Caki2 (cell line): Measurements from ENCODE around the gene PBX1. TPM values are rescaled to one million over a fixed set of nuclear protein-coding genes. Genes with fewer than 3 reads are reported as not detected.
"Not testable (repeated sequence)": the region's sequence is repeated elsewhere in the genome, so short reads cannot be mapped to it uniquely, and the experiment has no call there.

Experiments used
- DNase-seq: peaks from one replicate; pipeline ENCODE4 v3.0.0-alpha.2; 2015; ENCODE audit warnings: low read depth
- in situ Hi-C: cut with HindIII; loops from 2 replicates; pipeline ENCODE4 v1.10.0; 2016; ENCODE audit warnings: low sequenced_read_pairs, low pct_unique_long_range_greater_than_20kb, mixed read lengths
- total RNA-seq: library from RNA; depleted of rRNA; stranded (reverse); fragments of >200 nt; shearing (Covaris generic); gene quantifications from 2 replicates; pipeline ENCODE4 v1.2.3, GENCODE V29; 2014; ENCODE audit warnings: low replicate concordance; rRNA removed

PBX1 gene
- 3.1 and 9.6 TPM in 2 replicates for total RNA-seq

- in situ Hi-C loops = no loop called here
- peak; percentile 99 for DNase-seq
These were observed at the start of gene PBX1 for GRCh38 chr1:164558461-164559341. Gene PBX1 (plus strand): TSS chr1:164559184.

GRCh38 chr1:164510435-164510834 is 48.5 kb upstream of the PBX1 start:
- in situ Hi-C loops = no loop called here
- peak; percentile 3 for DNase-seq

GRCh38 chr1:164511001-164511705 is 47.8 kb upstream of the PBX1 start:
- no peak for DNase-seq
- in situ Hi-C loops = no loop called here

GRCh38 chr1:164515231-164515630 is 43.8 kb upstream of the PBX1 start:
- DNase-seq = no peak
- in situ Hi-C loops = no loop called here

GRCh38 chr1:164515711-164516331 is 43.2 kb upstream of the PBX1 start:
- in situ Hi-C loops = no loop called here
- no peak for DNase-seq

GRCh38 chr1:164516591-164516990 is 42.4 kb upstream of the PBX1 start:
- in situ Hi-C loops = no loop called here
- no peak for DNase-seq

- DNase-seq = no peak
- in situ Hi-C loops = no loop called here
These were observed 40.2 kb upstream of the PBX1 start for GRCh38 chr1:164518692-164519332.

- DNase-seq = no peak
- in situ Hi-C loops = no loop called here
These were observed 39.6 kb upstream of the PBX1 start for GRCh38 chr1:164519426-164519825.

GRCh38 chr1:164524810-164525209 is 34.2 kb upstream of the PBX1 start:
- DNase-seq = no peak
- in situ Hi-C loops = no loop called here

- no peak for DNase-seq
- in situ Hi-C loops = no loop called here
These were observed 23.9 kb upstream of the PBX1 start for GRCh38 chr1:164534863-164535610.

GRCh38 chr1:164552463-164552988 is 6.5 kb upstream of the PBX1 start:
- in situ Hi-C loops, DNase-seq: not testable (repeated sequence)

GRCh38 chr1:164557270-164557669 is 1.7 kb upstream of the PBX1 start:
- no peak for DNase-seq
- in situ Hi-C loops = no loop called here

GRCh38 chr1:164559342-164560051 is 513 bp downstream of the PBX1 start:
- DNase-seq = no peak
- in situ Hi-C loops = no loop called here

GRCh38 chr1:164560121-164560541 is 1.1 kb downstream of the PBX1 start:
- no peak for DNase-seq
- in situ Hi-C loops = no loop called here

- DNase-seq = no peak
- in situ Hi-C loops = no loop called here
These were observed 1.6 kb downstream of the PBX1 start for GRCh38 chr1:164560556-164560955.

- in situ Hi-C loops = no loop called here
- DNase-seq = no peak
These were observed 2.0 kb downstream of the PBX1 start for GRCh38 chr1:164561007-164561406.

GRCh38 chr1:164561472-164561871 is 2.5 kb downstream of the PBX1 start:
- in situ Hi-C loops = no loop called here
- DNase-seq = no peak
